ACC112 (cell line): ENCODE results near the gene GLYATL1.
"Not testable (repeated sequence)": the region's sequence is repeated elsewhere in the genome, so short reads cannot be mapped to it uniquely, and the experiment has no call there.

Source experiments
- H2AFZ ChIP-seq: fragments of 200-600 bp; sonication (generic); one replicate; pipeline ENCODE4 v1.6.0; 2017; ENCODE audit warnings: antibody characterized with exemption, low read length; ENCODE audit not compliant: unreplicated experiment
- H3K27ac ChIP-seq: fragments of 200-600 bp; sonication (generic); 2 replicates; pipeline ENCODE4 v1.5.1; 2014; ENCODE audit warnings: low read depth, mild to moderate bottlenecking, antibody characterized with exemption, low read length, moderate library complexity
- H3K27me3 ChIP-seq: fragments of 200-600 bp; sonication (generic); 2 replicates; pipeline ENCODE4 v1.6.1; 2014; ENCODE audit warnings: mild to moderate bottlenecking, antibody characterized with exemption, low read length, moderate library complexity, mixed read lengths; ENCODE audit not compliant: insufficient read depth
- H3K36me3 ChIP-seq: fragments of 200-600 bp; sonication (generic); 2 replicates; pipeline ENCODE4 v1.6.1; 2016; ENCODE audit warnings: mild to moderate bottlenecking, antibody characterized with exemption, low read length, moderate library complexity, mixed read lengths; ENCODE audit not compliant: insufficient read depth
- H3K4me1 ChIP-seq: fragments of 200-600 bp; sonication (generic); one replicate; pipeline ENCODE4 v1.6.1; 2016; ENCODE audit warnings: low read length, mixed read lengths; ENCODE audit not compliant: insufficient read depth, unreplicated experiment, control insufficient read depth
- H3K4me3 ChIP-seq: fragments of 200-600 bp; sonication (generic); 2 replicates; pipeline ENCODE4 v1.5.1; 2014; ENCODE audit warnings: mild to moderate bottlenecking, low read depth, low read length
- H3K79me2 ChIP-seq: fragments of 200-600 bp; sonication (generic); one replicate; pipeline ENCODE4 v1.6.0; 2016; ENCODE audit warnings: low read length; ENCODE audit not compliant: control insufficient read depth, unreplicated experiment, insufficient read depth

GLYATL1 gene

DNA sequence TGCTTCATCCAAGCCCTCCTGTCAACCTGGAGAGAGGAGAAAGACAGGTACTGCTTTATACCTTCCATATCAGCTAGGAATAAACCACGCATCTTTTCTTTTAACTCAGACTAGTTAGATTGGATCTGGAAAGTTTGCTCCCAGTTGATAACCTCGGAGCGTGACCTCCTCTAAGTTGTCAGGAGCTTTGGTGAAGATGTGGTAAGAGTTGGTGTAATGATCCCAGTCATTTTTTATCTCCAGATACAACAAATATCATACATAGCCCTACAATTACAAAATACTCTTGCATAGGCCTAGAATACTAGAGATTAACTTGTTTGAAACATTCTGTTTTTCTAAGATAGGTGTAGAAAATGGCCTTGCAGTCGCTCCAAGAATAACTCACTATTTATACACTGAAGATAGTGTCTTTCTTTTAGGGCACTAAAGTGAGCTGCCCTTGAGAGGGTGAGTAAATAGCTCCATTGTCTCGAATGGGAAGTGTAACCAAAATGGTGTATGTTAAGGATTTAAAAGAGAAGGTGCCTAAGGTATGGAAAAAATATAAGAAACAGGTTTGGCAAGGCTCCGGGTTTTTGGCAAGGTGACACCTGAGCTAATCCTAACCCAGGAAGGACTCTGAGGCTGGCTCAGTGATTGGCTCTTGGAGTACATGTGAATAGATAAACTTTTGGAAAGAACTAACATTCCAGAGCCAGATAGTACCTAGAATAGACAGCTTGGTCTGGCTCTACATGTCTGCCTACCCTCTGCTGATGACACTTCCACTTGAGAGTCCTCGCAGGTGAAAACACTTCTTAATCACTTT lies 59.4 kb downstream of the GLYATL1 start:
- no peak overlapping the region for H3K27ac ChIP-seq
- peaks cover 75% of the 10 kb centered on the region for H3K27me3 ChIP-seq
- H3K4me3 ChIP-seq: no peak overlapping the region
- no peaks in the 10 kb centered on the region for H3K36me3 ChIP-seq
- no peaks in the 10 kb centered on the region for H3K79me2 ChIP-seq
- no peak overlapping the region for H2AFZ ChIP-seq
- no peaks in the 10 kb centered on the region for H3K4me1 ChIP-seq

DNA sequence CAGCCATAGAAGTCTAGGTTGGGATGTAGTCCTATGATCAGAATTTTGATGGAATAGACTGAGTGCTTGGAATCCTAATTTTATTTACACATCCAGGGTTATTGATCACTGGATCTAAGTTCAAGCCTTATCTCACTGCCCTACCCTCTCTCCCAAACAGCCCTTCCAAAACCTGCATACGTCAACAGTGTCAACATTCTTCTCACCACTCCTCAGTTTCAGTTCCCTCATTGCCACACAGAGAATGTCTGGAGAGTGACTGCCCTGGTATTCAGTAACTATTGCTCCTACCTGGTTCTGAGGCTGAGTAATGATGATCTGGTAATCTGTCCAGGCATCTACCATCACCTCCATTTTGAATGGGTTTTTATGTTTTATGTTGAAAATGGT lies 60.0 kb downstream of the GLYATL1 start:
- Histone ChIP-seq H2AFZ (no peak overlapping the region), H3K27me3 (peaks cover 75% of the 10 kb centered on the region), H3K4me1 (no peaks in the 10 kb centered on the region), H3K4me3 (no peak overlapping the region), H3K27ac (no peak overlapping the region), H3K79me2 (no peaks in the 10 kb centered on the region), H3K36me3 (no peaks in the 10 kb centered on the region)

DNA sequence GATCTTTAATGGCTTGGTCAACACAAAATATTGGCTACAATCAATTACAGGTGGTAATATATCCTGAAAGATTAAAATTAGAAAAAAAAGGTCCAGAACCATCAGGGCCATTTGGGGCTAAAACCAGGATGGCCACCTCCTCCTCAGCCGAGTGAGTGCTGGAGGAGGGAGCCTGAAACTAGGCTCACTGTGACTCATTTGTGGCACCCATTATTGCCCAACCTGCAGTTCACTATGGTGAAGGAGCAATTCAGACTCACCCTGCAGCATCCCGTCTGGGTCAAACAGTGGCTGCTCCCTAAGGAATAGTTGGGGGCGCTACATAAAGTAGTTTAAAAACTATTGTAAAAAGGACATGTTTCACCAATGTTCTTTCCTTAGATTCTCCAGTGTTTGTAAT lies 60.7 kb downstream of the GLYATL1 start:
- H3K36me3 ChIP-seq: no peaks in the 10 kb centered on the region
- no peaks in the 10 kb centered on the region for H3K4me1 ChIP-seq
- no peak overlapping the region for H2AFZ ChIP-seq

DNA sequence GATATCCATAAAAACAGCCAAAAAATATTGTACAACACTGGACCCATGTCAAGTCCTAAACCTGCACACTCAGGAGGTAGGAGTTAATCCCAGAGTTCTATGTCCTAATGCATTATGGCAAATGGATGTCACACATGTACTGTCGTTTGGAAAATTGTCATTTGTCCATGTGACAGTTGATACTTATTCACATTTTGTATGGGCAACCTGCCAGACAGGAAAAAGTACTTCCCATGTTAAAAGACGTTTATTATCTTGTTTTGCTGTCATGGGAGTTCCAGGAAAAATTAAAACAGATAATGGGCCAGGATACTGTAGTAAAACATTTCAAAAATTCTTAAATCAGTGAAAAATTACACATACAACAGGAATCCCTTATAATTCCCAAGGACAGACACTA lies 62.7 kb downstream of the GLYATL1 start:
- H3K4me3 ChIP-seq, H3K79me2 ChIP-seq, H2AFZ ChIP-seq, H3K4me1 ChIP-seq, H3K36me3 ChIP-seq, H3K27ac ChIP-seq: not testable (repeated sequence)
- peaks cover 68% of the 10 kb centered on the region for H3K27me3 ChIP-seq

More for the DNA sequence above, 60.7 kb downstream of the GLYATL1 start:
- no peaks in the 10 kb centered on the region for H3K79me2 ChIP-seq
- no peak overlapping the region for H3K27ac ChIP-seq
- H3K27me3 ChIP-seq: peaks cover 74% of the 10 kb centered on the region
- H3K4me3 ChIP-seq: no peak overlapping the region
